IMR-90 (cell line): ENCODE data around the gene ING5. TPM values are rescaled to one million over a fixed set of nuclear protein-coding genes. Genes with fewer than 3 reads are reported as not detected.

ENCODE experiments used
- ATAC-seq: fragments of 200-7000 bp; cut with Tn5 transposase; 2 replicates; pipeline ENCODE4 v1.9.1; 2020; ENCODE audit warnings: low read depth, mild to moderate bottlenecking, moderate library complexity
- BruUV-seq: library from RNA; stranded (reverse); fragments of 400-500 nt; replicated peaks from 2 replicates; lab custom pipeline; 2021; lab: Mats Ljungman, UMichigan
- CTCF ChIA-PET: fragments of 300-600 bp; formaldehyde crosslinking; extraction: SDS; loops from one replicate; lab custom pipeline; 2021; ENCODE audit warnings: antibody characterized with exemption; lab: Yijun Ruan, JAX
- POLR2A ChIA-PET: fragments of 300-600 bp; sonication (Branson Sonifier 250); formaldehyde crosslinking; loops from one replicate; lab custom pipeline; 2022; ENCODE audit warnings: antibody characterized with exemption; ENCODE audit not compliant: unreplicated experiment; lab: Charles Lee
- DNase-seq: peaks from one replicate; pipeline ENCODE4 v3.0.0; 2013
- H2AFZ ChIP-seq: replicated peaks from 2 replicates; pipeline ENCODE3; 2013; ENCODE audit warnings: low read length, mild to moderate bottlenecking; ENCODE audit not compliant: poor library complexity
- H2AK5ac ChIP-seq: 2 replicates; pipeline ENCODE4 v1.6.1; 2013; ENCODE audit warnings: low read depth, low read length, inconsistent platforms
- H2AK9ac ChIP-seq: replicated peaks from 2 replicates; pipeline ENCODE3; 2013; ENCODE audit warnings: mild to moderate bottlenecking, low read depth, low read length, moderate library complexity; ENCODE audit not compliant: poor library complexity
- H2BK120ac ChIP-seq: 2 replicates; pipeline ENCODE4 v1.6.1; 2013; ENCODE audit warnings: low read depth, low read length, inconsistent platforms
- H2BK15ac ChIP-seq: 3 replicates; pipeline ENCODE4 v1.6.1; 2013; ENCODE audit warnings: low read depth, low read length, inconsistent platforms
- H2BK20ac ChIP-seq: 2 replicates; pipeline ENCODE4 v1.6.1; 2013; ENCODE audit warnings: low read depth, mild to moderate bottlenecking, inconsistent platforms, low read length, moderate library complexity
- H2BK5ac ChIP-seq: 2 replicates; pipeline ENCODE4 v1.6.1; 2013; ENCODE audit warnings: mild to moderate bottlenecking, low read depth, low read length, inconsistent platforms; ENCODE audit not compliant: poor library complexity, severe bottlenecking
- H3K14ac ChIP-seq: replicated peaks from 2 replicates; pipeline ENCODE4 v1.6.1; 2013; ENCODE audit warnings: low read depth, low read length, inconsistent platforms
- H3K18ac ChIP-seq: 2 replicates; pipeline ENCODE4 v1.6.1; 2013; ENCODE audit warnings: low read depth, low read length, control low read depth
- H3K23ac ChIP-seq: 2 replicates; pipeline ENCODE4 v1.6.1; 2013; ENCODE audit warnings: low read depth, low read length, inconsistent platforms
- H3K27ac ChIP-seq: 2 replicates; pipeline ENCODE4 v1.5.1; 2013; ENCODE audit warnings: mild to moderate bottlenecking, control low read depth, low read length; ENCODE audit not compliant: insufficient read depth
- H3K27me3 ChIP-seq: 2 replicates; pipeline ENCODE4 v1.6.1; 2013; ENCODE audit warnings: low read length; ENCODE audit not compliant: control insufficient read depth, insufficient read depth
- H3K36me3 ChIP-seq: 2 replicates; pipeline ENCODE4 v1.6.1; 2013; ENCODE audit warnings: low read length, mixed read lengths; ENCODE audit not compliant: control insufficient read depth, insufficient read depth
- H3K4ac ChIP-seq: 2 replicates; pipeline ENCODE4 v1.6.1; 2013; ENCODE audit warnings: low read depth, low read length, inconsistent platforms
- H3K4me1 ChIP-seq: 2 replicates; pipeline ENCODE4 v1.6.1; 2013; ENCODE audit warnings: low read length, mixed read lengths; ENCODE audit not compliant: control insufficient read depth, insufficient read depth
- H3K4me2 ChIP-seq: 2 replicates; pipeline ENCODE4 v1.6.1; 2013; ENCODE audit warnings: low read depth, mild to moderate bottlenecking, control low read depth, low read length, moderate library complexity
- H3K4me3 ChIP-seq: 2 replicates; pipeline ENCODE4 v1.5.1; 2013; ENCODE audit warnings: low read depth, mild to moderate bottlenecking, control low read depth, low read length, moderate library complexity; ENCODE audit not compliant: insufficient read depth
- H3K56ac ChIP-seq: 2 replicates; pipeline ENCODE4 v1.6.1; 2013; ENCODE audit warnings: low read length, inconsistent platforms; ENCODE audit not compliant: insufficient read depth; ENCODE audit errors: extremely low read depth
- H3K79me1 ChIP-seq, 2 experiments: 2 replicates each; pipeline ENCODE4 v1.6.1; 2013; ENCODE audit warnings: low read length in 2 of 2, inconsistent platforms in 1 of 2, low read depth in 1 of 2
- H3K9ac ChIP-seq: 2 replicates; pipeline ENCODE4 v1.6.1; 2013; ENCODE audit warnings: low read depth, low read length, control low read depth
- H3K9me1 ChIP-seq: 2 replicates; pipeline ENCODE4 v1.6.1; 2013; ENCODE audit warnings: low read length, inconsistent platforms; ENCODE audit not compliant: insufficient read depth
- H3K9me3 ChIP-seq: 2 replicates; pipeline ENCODE4 v1.6.1; 2013; ENCODE audit warnings: low read length; ENCODE audit not compliant: control insufficient read depth, insufficient read depth
- H4K20me1 ChIP-seq: 2 replicates; pipeline ENCODE4 v1.6.1; 2013; ENCODE audit warnings: low read length, inconsistent platforms; ENCODE audit not compliant: insufficient read depth
- H4K5ac ChIP-seq: 2 replicates; pipeline ENCODE4 v1.6.1; 2013; ENCODE audit warnings: mild to moderate bottlenecking, low read depth, low read length, control low read depth
- H4K8ac ChIP-seq, 2 experiments: 2 replicates each; pipeline ENCODE4 v1.6.1; 2013; ENCODE audit warnings: low read depth in 2 of 2, low read length in 2 of 2, control low read depth in 1 of 2, inconsistent platforms in 1 of 2
- H4K91ac ChIP-seq: 2 replicates; pipeline ENCODE4 v1.6.1; 2013; ENCODE audit warnings: low read depth, low read length, inconsistent platforms; ENCODE audit not compliant: insufficient read depth
- CEBPB ChIP-seq: IDR thresholded peaks from 2 replicates; pipeline ENCODE4 v1.6.1; 2012; ENCODE audit warnings: low read depth, low read length, improper control_type of control experiment
- FOS ChIP-seq: fragments of 150-350 bp; IDR thresholded peaks from 2 replicates; pipeline ENCODE4 v1.6.1; 2016; ENCODE audit warnings: low read depth, low read length
- MAZ ChIP-seq: IDR thresholded peaks from 2 replicates; pipeline ENCODE4 v1.6.1; 2012; ENCODE audit warnings: low read depth, mild to moderate bottlenecking, low read length, improper control_type of control experiment, moderate library complexity, borderline replicate concordance
- POLR2A ChIP-seq: IDR thresholded peaks from 2 replicates; pipeline ENCODE4 v1.6.1; 2012; ENCODE audit warnings: mild to moderate bottlenecking, low read depth, low read length
- WGBS, 2 experiments: methylation state at CpG; one replicate each; pipeline versions ENCODE4 v1.1.5 to v1.1.7; 2013; ENCODE audit warnings: missing lambda C conversion rate in 2 of 2; ENCODE audit not compliant: insufficient read length in 1 of 2; ENCODE audit errors: extremely low coverage in 2 of 2; 5-methylcytosine and 5-hydroxymethylcytosine counted together
- dilution Hi-C: fragments of 300-500 bp; cut with HindIII; formaldehyde crosslinking; loops from one replicate; pipeline ENCODE4 v1.14.3; 2018; ENCODE audit warnings: low sequenced_read_pairs; ENCODE audit not compliant: unreplicated experiment
- in situ Hi-C: fragments of 300-500 bp; cut with MboI; formaldehyde crosslinking; loops from 3 replicates; pipeline ENCODE4 v1.14.3; 2019; ENCODE audit warnings: low sequenced_read_pairs, inconsistent platforms, mixed read lengths
- intact Hi-C: fragments of 100-400 bp; cut with micrococcal nuclease; formaldehyde crosslinking; loops from 2 replicates; pipeline ENCODE4 v1.10.0; 2022
- polyA plus RNA-seq, 3 experiments: library from polyadenylated mRNA; depleted of rRNA; stranded (reverse); fragments of >200 nt; gene quantifications; 2 replicates each; pipeline ENCODE4 v1.2.3, GENCODE V29; 2012; ENCODE audit warnings: low replicate concordance in 1 of 3
- total RNA-seq: library from RNA; depleted of rRNA; stranded (reverse); fragments of >200 nt; gene quantifications from 2 replicates; pipeline ENCODE4 v1.2.3, GENCODE V29; 2012

Gene ING5
- total and polyA plus RNA-seq, 2 of the 4 experiments (the other 2 are of a cell fraction) = 36.1 to 38.9 TPM

GRCh38 chr2:241771286-241772062 is 69.6 kb downstream of the ING5 start:
- Histone ChIP-seq H3K4ac (no peak overlapping the region), H2AFZ (no peak overlapping the region), H4K8ac (no peak overlapping the region), H3K18ac (peak overlapping the region; percentile 30; the same call in 1 of the 2 replicates), H2BK120ac (no peak overlapping the region), H3K4me2 (no peak overlapping the region), H3K36me3 (peaks cover 3% of the 10 kb centered on the region; the same call in 1 of the 2 replicates), H2BK20ac (no peak overlapping the region), H4K5ac (no peak overlapping the region; the same call in 1 of the 2 replicates), H4K20me1 (no peaks in the 10 kb centered on the region; the same call in 1 of the 2 replicates), H3K9ac (no peak overlapping the region), H4K91ac (no peak overlapping the region), H2AK9ac (no peak overlapping the region), H2BK5ac (no peak overlapping the region), H3K9me3 (no peaks in the 10 kb centered on the region), H3K4me3 (no peak overlapping the region), H2AK5ac (no peak overlapping the region), H3K56ac (no peak overlapping the region), H3K27ac (no peak overlapping the region), H3K4me1 (peaks cover 12% of the 10 kb centered on the region), H3K23ac (no peak overlapping the region), H3K79me1 (no peaks in the 10 kb centered on the region), H3K27me3 (no peaks in the 10 kb centered on the region; the same call in 1 of the 2 replicates), H2BK15ac (no peak overlapping the region), H3K14ac (no peak overlapping the region), H3K9me1 (no peaks in the 10 kb centered on the region)
- ATAC-seq = peak; percentile 27
- dilution Hi-C loops = no loop called here
- in situ Hi-C loops = no loop called here
- BruUV-seq = no TSS peak
- 64% methylated on average over 16 of the region's 38 CpGs; no CpG with 5 or more reads in 1 of the 2 experiments for WGBS, 2 experiments
- POLR2A ChIA-PET = no interaction called here
- peak; percentile 34; the same call in 1 of the 2 replicates for TF ChIP-seq MAZ
- peak; percentile 62 for TF ChIP-seq CEBPB
- TF ChIP-seq POLR2A = no peak
- TF ChIP-seq FOS = no peak
- DNase-seq = peak; percentile 17
- intact Hi-C loops = no loop called here
- CTCF ChIA-PET = no interaction called here
